ENCODE results near the gene CELSR1. TPM values are rescaled to one million over a fixed set of nuclear protein-coding genes. Genes with fewer than 3 reads are reported as not detected.

CELSR1 gene
- total RNA-seq, 1 experiment from 2014 or later = 22.6 TPM

DNA sequence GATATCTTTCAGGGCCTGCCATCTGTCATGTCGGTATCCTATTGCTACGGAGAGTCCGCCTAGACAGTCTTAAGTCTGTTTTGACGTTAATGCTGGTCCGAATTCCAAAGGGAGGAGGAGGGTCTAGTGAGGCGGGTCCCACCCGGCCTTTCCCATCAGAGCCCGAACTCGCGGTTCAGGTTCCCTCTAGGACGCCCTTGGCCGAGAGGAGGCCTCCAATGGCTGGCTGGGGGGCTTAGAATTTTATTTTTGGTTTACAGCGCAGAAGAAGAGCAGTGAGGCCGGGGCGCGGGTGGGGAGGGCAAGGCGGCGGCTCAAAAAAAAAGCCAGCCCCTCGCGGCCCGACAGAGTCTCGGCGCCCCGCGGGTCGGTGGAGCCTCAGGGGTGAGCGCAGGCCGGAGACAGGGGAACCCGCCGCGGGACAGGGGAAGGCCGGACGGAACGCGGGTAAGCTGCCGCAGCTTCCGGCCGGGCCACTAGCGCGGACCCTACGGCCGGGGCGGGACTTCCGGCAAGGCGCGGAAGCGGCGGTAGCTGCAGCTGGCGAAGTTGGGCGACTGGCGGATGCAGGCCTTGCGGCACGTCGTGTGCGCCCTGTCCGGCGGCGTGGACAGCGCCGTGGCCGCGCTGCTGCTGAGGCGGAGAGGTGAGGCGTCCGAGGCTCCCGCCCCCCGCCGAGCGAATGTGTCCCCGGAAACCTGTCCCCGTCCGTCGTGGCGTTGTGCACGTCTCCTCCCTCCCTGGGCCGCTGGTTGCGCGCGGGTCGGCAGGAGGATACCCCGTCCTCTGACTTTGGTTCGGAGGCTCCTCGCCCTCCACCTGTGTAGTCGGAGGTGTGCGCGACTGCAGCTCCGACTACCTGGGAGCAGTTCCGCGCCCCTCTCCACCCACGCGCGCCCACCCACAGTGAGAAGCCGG is 202.0 kb downstream of the CELSR1 start, which contains the start of gene TRMU:
Gene TRMU, plus strand, starts transcription at position 514 of the 918 bp plus-strand sequence. Its CDS starts 51 bp downstream, at position 565.
- Histone ChIP-seq H3K23me2 (ENCODE audit: insufficient read length, low read depth, low read length, poor library complexity, severe bottlenecking) (peaks cover 11% of the 10 kb centered on the region), H2AFZ (ENCODE audit: low read length) (no peak within 1 kb of the TSS), H3K18ac (ENCODE audit: insufficient read length, low read depth, low read length) (peak within 1 kb of the TSS; percentile 3), H2BK5ac (ENCODE audit: insufficient read length, low read length) (no peak within 1 kb of the TSS), H3K27ac (ENCODE audit: insufficient read length, low read depth, low read length) (no peak within 1 kb of the TSS), H3K14ac (ENCODE audit: insufficient read depth, low read length) (no peak within 1 kb of the TSS; the same call in 1 of the 2 replicates), H2BK12ac (ENCODE audit: insufficient read length, low read depth, low read length) (no peak within 1 kb of the TSS), H2BK120ac (ENCODE audit: low read depth, low read length, poor library complexity, severe bottlenecking) (no peak within 1 kb of the TSS), H3K4ac (ENCODE audit: low read depth, low read length) (no peak within 1 kb of the TSS), H3K27me3 (ENCODE audit: insufficient read depth, low read length) (no peaks in the 10 kb centered on the region), H3K9me3 (ENCODE audit: control insufficient read depth, low read depth, low read length) (no peaks in the 10 kb centered on the region), H2BK20ac (ENCODE audit: low read depth, low read length, poor library complexity, severe bottlenecking) (no peak within 1 kb of the TSS), H3K79me1 (ENCODE audit: insufficient read depth, low read depth, low read length, poor library complexity, severe bottlenecking) (peaks cover 5% of the 10 kb centered on the region), H2BK15ac (ENCODE audit: low read depth, low read length) (no peak within 1 kb of the TSS), H4K8ac (replicated peaks; ENCODE audit: insufficient read length, low read depth, low read length) (no peak within 1 kb of the TSS), H2AK5ac (ENCODE audit: insufficient read length, low read length) (no peak within 1 kb of the TSS), H3K9ac (ENCODE audit: extremely low read depth, insufficient read length, low read length) (peak within 1 kb of the TSS; percentile 33), H3K4me2 (ENCODE audit: insufficient read depth, insufficient read length, low read length) (peak within 1 kb of the TSS; percentile 82), H3K23ac (ENCODE audit: insufficient read length, low read depth, low read length) (no peak within 1 kb of the TSS), H3T11ph (ENCODE audit: low read length) (no peak within 1 kb of the TSS), H4K91ac (ENCODE audit: insufficient read length, low read depth, low read length) (no peak within 1 kb of the TSS), H3K79me2 (ENCODE audit: insufficient read depth, low read length) (peaks cover 3% of the 10 kb centered on the region; the same call in 1 of the 2 replicates), H3K56ac (ENCODE audit: insufficient read length, low read depth, low read length) (no peak within 1 kb of the TSS), H3K4me1 (ENCODE audit: insufficient read depth, low read length) (no peaks in the 10 kb centered on the region; the same call in 1 of the 2 replicates), H4K20me1 (ENCODE audit: control insufficient read depth, insufficient read depth, insufficient read length) (no peaks in the 10 kb centered on the region), H4K5ac (ENCODE audit: insufficient read length, low read depth, low read length) (no peak within 1 kb of the TSS)
- H3K4me3 Mint-ChIP-seq = peak within 1 kb of the TSS; percentile 96 to 98
- H3K27ac Mint-ChIP-seq = peak within 1 kb of the TSS; percentile 91 to 98 (median 96)
- WGBS (ENCODE audit: extremely low coverage, insufficient read length, low lambda C conversion rate) = no CpG with 5 or more reads among the region's 93 CpGs
- H3K27me3 Mint-ChIP-seq (ENCODE audit: low read depth) = no peaks in the 10 kb centered on the region
- H3K9me3 Mint-ChIP-seq = no peaks in the 10 kb centered on the region; a peak in 2 of 5 replicates
- DNase-seq = peak; percentile 85
- H3K4me1 Mint-ChIP-seq = peaks cover 15 to 23% of the 10 kb centered on the region in 2 experiments
- H3K36me3 Mint-ChIP-seq (ENCODE audit: insufficient read depth in 1 of 3, low read depth in 3 of 3) = peaks cover 32 to 67% (median 41%) of the 10 kb centered on the region in 3 experiments
- TF ChIP-seq CTCF (conservative IDR thresholded peaks at IDR 0.05) = no peak

Measured in H9 (cell line).